Measurements from ENCODE around the gene C6orf118.
A peak's percentile ranks its signal among the peaks of the same experiment; 100 is the strongest.

Gene C6orf118

GRCh38 chr6:165308926-165309731 lies at the start of gene C6orf118:
TSS of gene C6orf118 (minus strand) at chr6:165309605. CDS start at chr6:165309586, 19 bp downstream.
- DNase-seq (ENCODE audit: low spot score) = peak; percentile 85

- DNase-seq (ENCODE audit: low spot score) = no peak
These were observed 36.3 kb upstream of the C6orf118 start for GRCh38 chr6:165345700-165346099.

- DNase-seq (ENCODE audit: low spot score) = no peak
These were observed 31.1 kb upstream of the C6orf118 start for GRCh38 chr6:165340532-165340931.

GRCh38 chr6:165325609-165326008 lies 16.2 kb upstream of the C6orf118 start:
- no peak for DNase-seq (ENCODE audit: low spot score)

GRCh38 chr6:165321555-165322145 lies 12.2 kb upstream of the C6orf118 start:
- DNase-seq (ENCODE audit: low spot score) = no peak

GRCh38 chr6:165321150-165321549 lies 11.7 kb upstream of the C6orf118 start:
- no peak for DNase-seq (ENCODE audit: low spot score)

- no peak for DNase-seq (ENCODE audit: low spot score)
These were observed 8.3 kb upstream of the C6orf118 start for GRCh38 chr6:165317723-165318122.

- DNase-seq (ENCODE audit: low spot score) = no peak
These were observed 2.5 kb downstream of the C6orf118 start for GRCh38 chr6:165306955-165307354.

- DNase-seq (ENCODE audit: low spot score) = no peak
These were observed 7.8 kb downstream of the C6orf118 start for GRCh38 chr6:165301372-165302246.

- no peak for DNase-seq (ENCODE audit: low spot score)
These were observed 8.9 kb downstream of the C6orf118 start for GRCh38 chr6:165300422-165300936.

- no peak for DNase-seq (ENCODE audit: low spot score)
These were observed 10.5 kb downstream of the C6orf118 start for GRCh38 chr6:165298875-165299274.

GRCh38 chr6:165298402-165298801 lies 11.0 kb downstream of the C6orf118 start:
- DNase-seq (ENCODE audit: low spot score) = no peak

GRCh38 chr6:165292657-165293056 lies 16.7 kb downstream of the C6orf118 start:
- no peak for DNase-seq (ENCODE audit: low spot score)

GRCh38 chr6:165274611-165275010 lies 34.8 kb downstream of the C6orf118 start:
- DNase-seq (ENCODE audit: low spot score) = no peak

GRCh38 chr6:165272585-165272984 lies 36.8 kb downstream of the C6orf118 start:
- DNase-seq (ENCODE audit: low spot score) = no peak

- DNase-seq (ENCODE audit: low spot score) = no peak
These were observed 40.4 kb downstream of the C6orf118 start for GRCh38 chr6:165268987-165269386.

GRCh38 chr6:165266621-165267020 lies 42.8 kb downstream of the C6orf118 start:
- no peak for DNase-seq (ENCODE audit: low spot score)

- no peak for DNase-seq (ENCODE audit: low spot score)
These were observed 43.2 kb downstream of the C6orf118 start for GRCh38 chr6:165266191-165266590.

GRCh38 chr6:165260462-165260861 lies 48.9 kb downstream of the C6orf118 start:
- no peak for DNase-seq (ENCODE audit: low spot score)

- DNase-seq (ENCODE audit: low spot score) = no peak
These were observed 59.6 kb downstream of the C6orf118 start for GRCh38 chr6:165249808-165250207.

GRCh38 chr6:165245701-165246100 lies 63.7 kb downstream of the C6orf118 start:
- no peak for DNase-seq (ENCODE audit: low spot score)

GRCh38 chr6:165245287-165245686 lies 64.1 kb downstream of the C6orf118 start:
- DNase-seq (ENCODE audit: low spot score) = no peak

Measured in hepatic stellate cell (primary cell).